Measurements from ENCODE around the gene HOXA6. TPM values are rescaled to one million over a fixed set of nuclear protein-coding genes. Genes with fewer than 3 reads are reported as not detected.
A peak's percentile ranks its signal among the peaks of the same experiment; 100 is the strongest.

Gene HOXA6
- total RNA-seq, 1 donor from 2014 or later = not detected

GRCh38 chr7:27156508-27156898 lies 8.9 kb upstream of the HOXA6 start, which contains the start of gene HOXA7:
TSS of gene HOXA7 (minus strand) at chr7:27156675. CDS start at chr7:27156545, 130 bp downstream.
- DNase-seq (no peak), ATAC-seq (ENCODE audit: poor library complexity) (no peak)
- intact Hi-C loops (cut with DNase I) = no loop called here

- ATAC-seq (ENCODE audit: poor library complexity) (no peak), DNase-seq (no peak)
- intact Hi-C loops (cut with DNase I) = no loop called here
These were observed 8.4 kb upstream of the HOXA6 start for GRCh38 chr7:27155816-27156507.

GRCh38 chr7:27154901-27155815 lies 7.6 kb upstream of the HOXA6 start:
- ATAC-seq (ENCODE audit: poor library complexity) (no peak), DNase-seq (no peak)
- intact Hi-C loops (cut with DNase I) = no loop called here

- ATAC-seq (ENCODE audit: poor library complexity) (no peak), DNase-seq (no peak)
- intact Hi-C loops (cut with DNase I) = no loop called here
These were observed 6.8 kb upstream of the HOXA6 start for GRCh38 chr7:27154369-27154768.

- DNase-seq (no peak), ATAC-seq (ENCODE audit: poor library complexity) (no peak)
- intact Hi-C loops (cut with DNase I) = no loop called here
These were observed 6.0 kb upstream of the HOXA6 start for GRCh38 chr7:27153526-27153925.

- no peak for DNase-seq
- no peak for ATAC-seq (ENCODE audit: poor library complexity)
- intact Hi-C loops (cut with DNase I) = no loop called here
These were observed 5.4 kb upstream of the HOXA6 start for GRCh38 chr7:27152816-27153442.

- DNase-seq (no peak), ATAC-seq (ENCODE audit: poor library complexity) (peak; percentile 9)
These were observed 4.6 kb upstream of the HOXA6 start, which contains the start of gene HOXA3 for GRCh38 chr7:27151931-27152815. TSS of gene HOXA3 (minus strand) at chr7:27152583. CDS start at chr7:27110640, 41,943 bp downstream.

GRCh38 chr7:27151341-27151930 lies 3.9 kb upstream of the HOXA6 start:
- no peak for DNase-seq
- intact Hi-C loops (cut with DNase I) = no loop called here
- no peak for ATAC-seq (ENCODE audit: poor library complexity)

More at GRCh38 chr7:27151931-27152815, 4.6 kb upstream of the HOXA6 start, which contains the start of gene HOXA3:
- intact Hi-C loops (cut with DNase I) = no loop called here

GRCh38 chr7:27150568-27151340 lies 3.2 kb upstream of the HOXA6 start:
- peak; percentile 87 for ATAC-seq (ENCODE audit: poor library complexity)
- intact Hi-C loops (cut with DNase I) = no loop called here
- peak; percentile 78 for DNase-seq

GRCh38 chr7:27149842-27150567 lies 2.4 kb upstream of the HOXA6 start:
- intact Hi-C loops (cut with DNase I) = no loop called here
- DNase-seq (no peak), ATAC-seq (ENCODE audit: poor library complexity) (no peak)

GRCh38 chr7:27148756-27149641 lies 1.4 kb upstream of the HOXA6 start:
- intact Hi-C loops (cut with DNase I) = no loop called here
- DNase-seq (no peak), ATAC-seq (ENCODE audit: poor library complexity) (no peak)

GRCh38 chr7:27148031-27148755 lies 619 bp upstream of the HOXA6 start:
- ATAC-seq (ENCODE audit: poor library complexity) = no peak
- no peak for DNase-seq
- intact Hi-C loops (cut with DNase I) = no loop called here

GRCh38 chr7:27146491-27147198 lies 929 bp downstream of the HOXA6 start:
- ATAC-seq (ENCODE audit: poor library complexity) = no peak
- DNase-seq = no peak
- intact Hi-C loops (cut with DNase I) = no loop called here

- no peak for ATAC-seq (ENCODE audit: poor library complexity)
- DNase-seq = no peak
- intact Hi-C loops (cut with DNase I) = no loop called here
These were observed 1.6 kb downstream of the HOXA6 start for GRCh38 chr7:27145914-27146412.

Data from Right ventricle myocardium superior (tissue), 1 donor.